ENCODE measurements around the gene NAV2. TPM values are rescaled to one million over a fixed set of nuclear protein-coding genes. Genes with fewer than 3 reads are reported as not detected.

NAV2 gene
- polyA plus RNA-seq, 3 donors, result not detected

DNA sequence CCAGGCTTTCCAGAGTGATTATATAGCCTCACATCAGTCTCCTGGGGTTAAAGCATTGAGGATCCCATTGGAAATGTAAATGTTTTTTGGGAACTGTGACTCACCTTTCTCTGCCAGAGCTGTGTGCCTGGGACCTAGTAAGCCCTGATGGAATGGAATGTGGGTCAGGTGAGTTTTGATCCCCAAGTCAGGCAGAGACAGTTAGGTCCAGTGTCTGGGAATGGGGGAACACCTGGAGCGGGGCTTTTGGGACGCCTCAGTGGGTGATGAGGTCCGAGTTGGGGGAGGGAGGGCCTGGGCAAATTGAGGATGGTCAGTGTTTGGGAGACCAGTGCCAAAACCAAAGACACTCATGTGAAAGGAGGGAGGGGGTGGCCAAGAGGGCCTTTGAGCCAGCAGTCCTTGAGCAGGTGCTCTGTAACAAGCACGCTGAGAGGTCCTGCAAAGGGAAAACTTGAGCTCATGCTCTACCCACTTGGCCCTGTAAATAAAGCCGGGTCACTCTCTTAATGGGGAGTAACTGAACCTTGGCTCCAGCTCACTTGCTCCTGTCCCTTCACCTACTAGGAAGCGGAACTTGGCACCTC is 104.7 kb downstream of the NAV2 start:
- Histone ChIP-seq H3K4me1 (ENCODE audit: control insufficient read depth in 1 of 2, insufficient read depth in 2 of 2, low read length in 2 of 2) (peaks cover 0 to 4% of the 10 kb centered on the region in 2 donors), H3K9me3 (replicated peaks in 1 of 2; ENCODE audit: control insufficient read depth in 1 of 2, insufficient read depth in 1 of 2, low read length in 2 of 2) (no peaks in the 10 kb centered on the region), H3K36me3 (replicated peaks in 1 of 2; ENCODE audit: control insufficient read depth in 1 of 2, insufficient read depth in 2 of 2, low read length in 2 of 2) (no peaks in the 10 kb centered on the region), H3K9ac (ENCODE audit: insufficient read depth, low read length, poor library complexity, severe bottlenecking) (no peak overlapping the region), H3K4me2 (replicated peaks; ENCODE audit: extremely low read depth, low read length, poor library complexity, severe bottlenecking) (no peak overlapping the region), H3K4me3 (replicated peaks in 1 of 3; ENCODE audit: low read depth in 2 of 3, low read length in 3 of 3) (no peak overlapping the region), H3K27me3 (ENCODE audit: control insufficient read depth in 2 of 2, insufficient read depth in 2 of 2, low read length in 2 of 2) (no peaks in the 10 kb centered on the region), H3K79me2 (ENCODE audit: insufficient read depth, low read length) (no peaks in the 10 kb centered on the region), H3K27ac (ENCODE audit: low read depth in 1 of 2, low read length in 2 of 2) (no peak overlapping the region), H2AFZ (ENCODE audit: insufficient read depth, low read depth, low read length, poor library complexity, severe bottlenecking) (no peak overlapping the region), H4K20me1 (ENCODE audit: insufficient read depth, low read length) (no peaks in the 10 kb centered on the region)
- TF ChIP-seq, protein P1, sequence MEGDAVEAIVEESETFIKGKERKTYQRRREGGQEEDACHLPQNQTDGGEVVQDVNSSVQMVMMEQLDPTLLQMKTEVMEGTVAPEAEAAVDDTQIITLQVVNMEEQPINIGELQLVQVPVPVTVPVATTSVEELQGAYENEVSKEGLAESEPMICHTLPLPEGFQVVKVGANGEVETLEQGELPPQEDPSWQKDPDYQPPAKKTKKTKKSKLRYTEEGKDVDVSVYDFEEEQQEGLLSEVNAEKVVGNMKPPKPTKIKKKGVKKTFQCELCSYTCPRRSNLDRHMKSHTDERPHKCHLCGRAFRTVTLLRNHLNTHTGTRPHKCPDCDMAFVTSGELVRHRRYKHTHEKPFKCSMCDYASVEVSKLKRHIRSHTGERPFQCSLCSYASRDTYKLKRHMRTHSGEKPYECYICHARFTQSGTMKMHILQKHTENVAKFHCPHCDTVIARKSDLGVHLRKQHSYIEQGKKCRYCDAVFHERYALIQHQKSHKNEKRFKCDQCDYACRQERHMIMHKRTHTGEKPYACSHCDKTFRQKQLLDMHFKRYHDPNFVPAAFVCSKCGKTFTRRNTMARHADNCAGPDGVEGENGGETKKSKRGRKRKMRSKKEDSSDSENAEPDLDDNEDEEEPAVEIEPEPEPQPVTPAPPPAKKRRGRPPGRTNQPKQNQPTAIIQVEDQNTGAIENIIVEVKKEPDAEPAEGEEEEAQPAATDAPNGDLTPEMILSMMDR (IDR thresholded peaks at IDR 0.05), result no peak
- Mint-ChIP-seq H3K4me1 (peaks cover 7% of the 10 kb centered on the region), H3K9me3 (peaks cover 0 to 6% (median 0%) of the 10 kb centered on the region in 7 donors), H3K27ac (no peak overlapping the region), H3K27me3 (ENCODE audit: low read depth in 3 of 3) (peaks cover 0 to 2% (median 0%) of the 10 kb centered on the region in 3 donors), H3K36me3 (no peaks in the 10 kb centered on the region), H3K4me3 (no peak overlapping the region)
- DNase-seq, result no peak
- 93% methylated on average over 4 of the region's 6 CpGs for WGBS (ENCODE audit: insufficient coverage)
- intact Hi-C loops (cut with micrococcal nuclease), result no loop called here

DNA sequence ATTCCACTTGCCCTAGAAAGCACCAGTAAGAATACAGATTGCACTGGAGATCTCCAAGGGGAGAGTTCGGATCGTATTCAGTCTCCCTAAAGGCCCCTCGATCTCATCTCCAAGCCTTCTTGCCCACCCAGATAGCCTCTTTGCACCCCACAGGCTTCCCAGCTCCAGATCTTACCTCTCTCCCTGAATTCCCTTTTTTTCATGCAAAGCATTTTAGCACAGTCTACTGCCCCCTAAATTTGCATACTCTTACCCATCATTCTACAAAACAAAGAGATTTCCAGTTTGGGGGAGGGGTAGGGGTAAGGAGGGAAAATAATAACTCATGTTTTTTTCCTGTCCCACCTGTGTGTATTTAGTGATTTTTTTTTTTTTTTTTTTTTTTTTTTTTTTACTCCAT is 105.2 kb downstream of the NAV2 start:
- H3K4me3 ChIP-seq (replicated peaks in 1 of 3; ENCODE audit: low read depth in 2 of 3, low read length in 3 of 3), result no peak overlapping the region
- WGBS (ENCODE audit: insufficient coverage), result 100% methylated on average over 3 of the region's 3 CpGs
- no peak overlapping the region for H3K9ac ChIP-seq (ENCODE audit: insufficient read depth, low read length, poor library complexity, severe bottlenecking)
- H3K36me3 ChIP-seq (replicated peaks in 1 of 2; ENCODE audit: control insufficient read depth in 1 of 2, insufficient read depth in 2 of 2, low read length in 2 of 2), result no peaks in the 10 kb centered on the region
- no peaks in the 10 kb centered on the region for H3K9me3 ChIP-seq (replicated peaks in 1 of 2; ENCODE audit: control insufficient read depth in 1 of 2, insufficient read depth in 1 of 2, low read length in 2 of 2)
- no peaks in the 10 kb centered on the region for H4K20me1 ChIP-seq (ENCODE audit: insufficient read depth, low read length)
- H3K27ac Mint-ChIP-seq, result no peak overlapping the region
- no peaks in the 10 kb centered on the region for H3K27me3 ChIP-seq (ENCODE audit: control insufficient read depth in 2 of 2, insufficient read depth in 2 of 2, low read length in 2 of 2)
- H3K4me3 Mint-ChIP-seq, result no peak overlapping the region
- peaks cover 7% of the 10 kb centered on the region for H3K4me1 Mint-ChIP-seq
- TF ChIP-seq, protein P1 (IDR thresholded peaks at IDR 0.05), result no peak
- no peak overlapping the region for H2AFZ ChIP-seq (ENCODE audit: insufficient read depth, low read depth, low read length, poor library complexity, severe bottlenecking)
- H3K27me3 Mint-ChIP-seq (ENCODE audit: low read depth in 3 of 3), result peaks cover 0 to 2% (median 0%) of the 10 kb centered on the region in 3 donors
- H3K9me3 Mint-ChIP-seq, result peaks cover 0 to 6% (median 0%) of the 10 kb centered on the region in 7 donors
- H3K4me1 ChIP-seq (ENCODE audit: control insufficient read depth in 1 of 2, insufficient read depth in 2 of 2, low read length in 2 of 2), result peaks cover 0 to 4% of the 10 kb centered on the region in 2 donors
- DNase-seq, result no peak
- no peaks in the 10 kb centered on the region for H3K79me2 ChIP-seq (ENCODE audit: insufficient read depth, low read length)
- H3K4me2 ChIP-seq (replicated peaks; ENCODE audit: extremely low read depth, low read length, poor library complexity, severe bottlenecking), result no peak overlapping the region
- intact Hi-C loops (cut with micrococcal nuclease), result no loop called here
- H3K27ac ChIP-seq (ENCODE audit: low read depth in 1 of 2, low read length in 2 of 2), result no peak overlapping the region
- no peaks in the 10 kb centered on the region for H3K36me3 Mint-ChIP-seq

All from CD14-positive monocyte (primary cell).